GM19455 (cell line): ENCODE data around the gene DPH3.

ENCODE experiments used
- ATAC-seq: cut with Tn5 transposase; IDR thresholded peaks from one replicate; pipeline ENCODE4 v1.9.1; 2021; ENCODE audit not compliant: unreplicated experiment

DPH3 gene

GRCh38 chr3:16236030-16236639 lies 28.6 kb downstream of the DPH3 start:
- ATAC-seq, result no peak

- ATAC-seq, result no peak
Measured at GRCh38 chr3:16234281-16234680, 30.5 kb downstream of the DPH3 start.

DNA sequence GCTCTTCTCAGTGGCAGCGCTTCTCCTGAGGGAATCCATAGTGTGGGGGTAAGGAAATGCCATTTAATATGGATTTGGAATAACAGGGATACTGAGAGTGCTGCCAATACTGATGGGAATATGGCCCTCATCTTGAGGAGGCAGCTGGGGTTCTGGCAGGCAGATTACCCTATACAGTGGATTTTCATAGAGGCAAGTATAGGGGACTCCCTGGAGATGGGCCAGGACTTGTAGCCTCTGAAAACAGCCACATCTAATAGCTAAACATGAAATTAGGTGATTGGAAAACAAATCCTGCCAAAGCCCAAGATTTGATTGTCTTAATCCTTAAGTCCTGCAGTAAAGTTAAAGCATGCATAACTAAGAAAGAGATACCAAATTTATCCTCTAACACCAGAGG lies 30.9 kb downstream of the DPH3 start:
- no peak for ATAC-seq

GRCh38 chr3:16231983-16232382 lies 32.8 kb downstream of the DPH3 start:
- ATAC-seq, result no peak

DNA sequence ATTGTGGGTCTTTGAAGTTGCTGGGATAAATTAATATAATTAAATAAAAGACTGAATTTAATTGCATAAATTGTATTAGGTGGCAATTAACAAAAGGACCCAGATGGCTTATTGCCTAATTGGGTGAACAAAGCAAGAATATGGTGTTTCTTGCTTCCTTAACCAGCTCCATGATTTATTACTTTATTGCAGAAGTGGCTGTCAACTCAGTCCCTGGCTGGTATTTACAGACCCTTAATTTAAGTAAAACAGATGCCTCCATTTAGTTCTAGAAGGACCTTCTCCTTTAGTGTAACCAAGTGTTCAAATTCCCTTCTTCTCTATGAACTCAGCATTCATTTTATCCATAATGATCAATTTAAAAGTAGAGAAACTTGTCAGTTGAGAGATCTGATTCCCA lies 35.1 kb downstream of the DPH3 start:
- ATAC-seq, result no peak

DNA sequence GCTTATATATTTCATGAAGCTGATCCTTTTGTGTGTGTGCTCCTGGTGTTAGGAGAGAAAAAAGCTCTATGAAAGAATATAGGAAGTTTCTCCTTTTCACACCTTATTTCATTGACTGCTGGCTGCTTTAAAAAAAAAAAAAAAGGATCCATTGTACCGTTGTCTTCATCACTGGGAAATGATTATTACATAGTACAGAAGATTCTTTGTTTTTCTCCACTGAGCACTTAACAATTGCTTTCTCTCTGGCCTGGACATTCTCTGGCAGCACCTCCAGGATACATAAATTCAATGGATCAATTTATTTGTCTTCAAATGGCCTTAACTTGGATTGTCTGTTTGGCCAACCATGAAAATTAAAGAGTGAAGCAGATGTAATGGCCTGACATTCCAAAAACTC lies 37.2 kb downstream of the DPH3 start:
- no peak for ATAC-seq

DNA sequence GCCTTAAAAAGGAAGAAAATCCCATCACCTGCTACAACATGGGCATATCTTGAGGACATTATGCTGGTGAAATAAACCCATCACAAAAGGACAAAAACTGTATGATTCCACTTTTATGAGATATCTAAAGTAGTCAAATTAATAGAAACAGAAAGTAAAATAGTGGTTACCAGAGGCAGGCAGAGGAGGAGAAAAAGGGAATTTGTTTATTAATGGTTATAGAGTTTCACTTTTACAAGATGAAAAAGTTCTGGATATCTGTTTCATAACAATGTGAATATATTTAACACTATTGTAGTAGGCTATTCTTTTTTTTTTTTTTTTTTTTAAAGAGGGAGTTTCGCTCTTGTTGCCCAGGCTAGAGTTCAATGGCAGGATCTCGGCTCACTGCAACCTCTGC lies 40.4 kb downstream of the DPH3 start:
- ATAC-seq, result no peak

DNA sequence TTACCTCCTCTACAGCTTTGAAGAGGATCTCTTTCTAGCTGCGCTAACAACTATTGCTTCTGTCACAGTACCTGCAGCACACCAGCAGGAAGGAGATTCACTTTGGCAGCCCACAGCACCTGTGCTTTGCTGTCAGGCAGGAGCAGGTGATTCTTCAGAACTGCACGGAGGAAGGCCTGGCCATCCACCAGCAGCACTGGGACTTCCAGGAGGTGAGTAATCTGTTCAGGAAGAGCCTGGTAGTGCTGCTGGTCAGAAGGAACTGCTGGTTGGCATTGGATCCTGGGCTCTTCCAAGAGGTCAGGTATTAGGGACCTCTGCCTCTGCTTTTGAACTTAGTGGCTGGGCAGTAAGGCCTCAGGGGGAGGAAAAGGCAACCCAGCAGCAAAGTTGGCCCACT lies 42.2 kb downstream of the DPH3 start:
- ATAC-seq, result no peak

GRCh38 chr3:16221990-16222389 lies 42.8 kb downstream of the DPH3 start:
- no peak for ATAC-seq

DNA sequence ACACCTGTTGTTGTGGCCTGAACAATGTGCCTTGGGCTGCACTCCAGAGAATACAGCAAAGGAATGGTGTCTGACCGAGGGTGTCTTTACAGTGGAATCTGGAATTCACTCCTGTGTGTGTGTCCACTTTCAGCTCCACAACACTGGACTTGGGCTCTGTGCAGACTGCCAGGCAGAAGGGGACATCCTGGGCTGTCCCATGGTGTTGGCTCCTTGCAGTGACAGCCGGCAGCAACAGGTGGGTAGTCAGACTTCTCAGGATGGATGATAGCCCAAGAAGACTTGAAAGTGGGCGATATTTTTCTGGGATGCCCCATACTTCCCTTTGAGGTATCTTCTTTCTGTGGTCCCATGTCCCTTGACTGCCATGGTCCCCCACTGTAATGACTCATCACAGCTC lies 45.0 kb downstream of the DPH3 start:
- no peak for ATAC-seq

GRCh38 chr3:16216373-16216935 lies 48.3 kb downstream of the DPH3 start:
- no peak for ATAC-seq

DNA sequence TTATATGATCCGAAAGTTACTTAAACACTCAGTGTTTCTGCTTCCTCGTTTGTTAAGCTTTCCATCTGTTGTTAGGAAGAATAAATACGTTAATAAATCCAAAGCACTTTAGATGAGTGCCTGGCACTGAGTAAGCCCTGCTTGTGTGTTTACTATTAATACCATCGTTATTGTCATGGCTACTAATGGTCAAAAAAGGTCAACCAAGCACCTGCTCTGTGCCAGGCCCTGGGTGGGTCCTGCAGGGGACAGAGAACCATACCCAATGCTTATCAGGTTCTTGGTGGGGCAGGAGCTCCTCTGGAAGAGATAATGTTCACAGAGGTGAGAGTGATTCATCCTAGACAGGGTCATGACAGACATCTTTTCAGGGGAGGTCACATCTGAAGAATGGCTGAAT lies 50.4 kb downstream of the DPH3 start:
- no peak for ATAC-seq

DNA sequence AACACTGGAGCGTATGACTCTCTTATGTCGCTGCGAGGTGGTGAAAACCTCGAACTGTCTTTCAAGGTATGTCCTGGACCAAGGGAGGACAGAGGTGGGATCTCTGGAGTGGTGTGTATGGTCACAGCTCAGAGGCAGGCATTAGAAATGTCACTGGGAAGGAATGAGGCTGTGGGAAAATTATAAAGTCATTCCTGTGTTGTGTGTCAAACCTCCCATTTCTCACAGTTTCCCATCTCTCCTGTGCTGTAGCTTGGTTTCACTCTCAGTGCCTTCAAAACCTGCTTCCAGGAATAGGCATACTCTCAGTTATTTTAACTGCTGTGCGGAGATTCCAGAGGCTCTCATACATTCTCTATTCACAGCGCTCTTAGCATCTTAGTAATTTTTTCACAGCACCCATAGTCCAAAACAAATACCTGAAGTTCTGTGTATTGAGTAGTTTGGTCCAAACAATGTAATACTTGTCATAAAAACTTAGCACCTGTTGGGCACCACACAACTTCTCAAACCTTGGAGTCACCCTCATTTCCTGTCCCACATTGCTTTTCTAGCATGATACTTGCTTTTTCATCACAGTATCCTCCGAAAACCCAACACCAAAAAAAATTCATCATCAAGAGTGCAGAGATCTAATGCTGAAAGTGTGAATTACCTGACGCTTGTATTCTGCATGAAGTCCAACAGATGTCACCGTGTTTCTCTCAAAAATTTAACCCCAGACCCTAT lies 53.4 kb downstream of the DPH3 start:
- no peak for ATAC-seq
